MM.1S (cell line): Measurements from ENCODE around the gene CPEB1.

Experiments used
- CTCF ChIP-seq: fragments of 300-600 bp; sonication (generic); IDR thresholded peaks from 2 replicates; pipeline ENCODE4 v1.5.1; 2016; ENCODE audit warnings: antibody characterized with exemption, low read length, mixed read lengths
- EZH2 ChIP-seq: fragments of 300-600 bp; sonication (generic); optimal IDR thresholded peaks from 2 replicates; pipeline ENCODE3; 2017; ENCODE audit warnings: low read depth, mild to moderate bottlenecking, antibody characterized with exemption, low read length, mixed read lengths

GRCh38 chr15:82640672-82641071, 6.5 kb downstream of the CPEB1 start:
- TF ChIP-seq CTCF (no peak), EZH2 (no peak)
